HL-60 (cell line): Measurements from ENCODE around the gene TMPRSS9.

Experiments
- DNase-seq, 2 experiments: peaks; one replicate each; pipeline ENCODE4 v3.0.0-alpha.2; 2010 to 2020; ENCODE audit warnings: low read depth in 1 of 2, low spot score in 1 of 2
- H3K27ac ChIP-seq: fragments of 250-450 bp; sonication (Bioruptor Pico); replicated peaks from 2 replicates; pipeline ENCODE4 v1.5.1; 2020; ENCODE audit warnings: mild to moderate bottlenecking, moderate library complexity
- H3K27me3 ChIP-seq: fragments of 250-450 bp; sonication (Bioruptor Pico); 2 replicates; pipeline ENCODE4 v1.5.1; 2021; ENCODE audit warnings: mild to moderate bottlenecking, moderate library complexity; ENCODE audit not compliant: insufficient read depth, poor library complexity, severe bottlenecking
- H3K4me3 ChIP-seq: replicated peaks from 2 replicates; pipeline ENCODE4 v1.5.1; 2011; ENCODE audit warnings: mild to moderate bottlenecking, control low read depth, low read length; ENCODE audit not compliant: insufficient read depth
- GABPA ChIP-seq: IDR thresholded peaks from 2 replicates; pipeline ENCODE4 v1.6.1; 2012; ENCODE audit warnings: low read depth
- POLR2AphosphoS5 ChIP-seq: IDR thresholded peaks from 2 replicates; pipeline ENCODE4 v1.6.1; 2012; ENCODE audit warnings: low read depth
- SPI1 ChIP-seq: IDR thresholded peaks from 2 replicates; pipeline ENCODE4 v1.6.1; 2012; ENCODE audit warnings: low read depth, mild to moderate bottlenecking, borderline replicate concordance
- TF ChIP-seq, protein P1 (sequence below): IDR thresholded peaks from 2 replicates; pipeline ENCODE4 v1.6.1; 2012; ENCODE audit warnings: low read depth; ENCODE audit not compliant: insufficient replicate concordance
- TF ChIP-seq, protein P2 (sequence below): IDR thresholded peaks from one replicate; pipeline ENCODE4 v1.5.1; 2011; ENCODE audit warnings: low read length, control low read depth, inconsistent platforms; ENCODE audit not compliant: insufficient read depth

TMPRSS9 gene

DNA sequence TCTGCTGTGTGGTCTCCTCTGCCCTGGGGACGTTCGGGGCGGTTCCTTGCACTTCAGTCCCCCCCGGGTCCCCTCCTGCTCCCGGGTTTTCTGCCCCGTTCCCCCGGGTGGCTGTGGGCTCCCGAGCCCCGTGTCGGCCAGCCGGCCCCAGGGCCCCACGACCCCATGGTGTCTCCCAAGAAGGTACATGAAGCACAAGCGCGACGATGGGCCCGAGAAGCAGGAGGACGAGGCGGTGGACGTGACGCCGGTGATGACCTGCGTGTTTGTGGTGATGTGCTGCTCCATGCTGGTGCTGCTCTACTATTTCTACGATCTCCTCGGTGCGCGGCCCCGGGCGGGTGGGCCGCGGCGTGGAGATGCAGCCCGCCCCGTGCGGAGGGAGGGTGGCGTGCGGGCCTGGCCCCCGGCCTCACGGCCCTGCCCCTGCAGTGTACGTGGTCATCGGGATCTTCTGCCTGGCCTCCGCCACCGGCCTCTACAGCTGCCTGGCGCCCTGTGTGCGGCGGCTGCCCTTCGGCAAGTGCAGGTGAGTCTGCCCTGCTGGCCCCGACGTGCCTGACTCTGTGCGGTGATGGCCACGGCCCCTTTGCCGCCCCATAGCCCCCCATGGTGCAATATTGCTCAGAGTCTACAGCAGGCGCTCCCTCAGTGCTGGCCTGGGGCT, 20.3 kb upstream of the TMPRSS9 start:
- TF ChIP-seq POLR2AphosphoS5 = no peak
- TF ChIP-seq, protein P1, sequence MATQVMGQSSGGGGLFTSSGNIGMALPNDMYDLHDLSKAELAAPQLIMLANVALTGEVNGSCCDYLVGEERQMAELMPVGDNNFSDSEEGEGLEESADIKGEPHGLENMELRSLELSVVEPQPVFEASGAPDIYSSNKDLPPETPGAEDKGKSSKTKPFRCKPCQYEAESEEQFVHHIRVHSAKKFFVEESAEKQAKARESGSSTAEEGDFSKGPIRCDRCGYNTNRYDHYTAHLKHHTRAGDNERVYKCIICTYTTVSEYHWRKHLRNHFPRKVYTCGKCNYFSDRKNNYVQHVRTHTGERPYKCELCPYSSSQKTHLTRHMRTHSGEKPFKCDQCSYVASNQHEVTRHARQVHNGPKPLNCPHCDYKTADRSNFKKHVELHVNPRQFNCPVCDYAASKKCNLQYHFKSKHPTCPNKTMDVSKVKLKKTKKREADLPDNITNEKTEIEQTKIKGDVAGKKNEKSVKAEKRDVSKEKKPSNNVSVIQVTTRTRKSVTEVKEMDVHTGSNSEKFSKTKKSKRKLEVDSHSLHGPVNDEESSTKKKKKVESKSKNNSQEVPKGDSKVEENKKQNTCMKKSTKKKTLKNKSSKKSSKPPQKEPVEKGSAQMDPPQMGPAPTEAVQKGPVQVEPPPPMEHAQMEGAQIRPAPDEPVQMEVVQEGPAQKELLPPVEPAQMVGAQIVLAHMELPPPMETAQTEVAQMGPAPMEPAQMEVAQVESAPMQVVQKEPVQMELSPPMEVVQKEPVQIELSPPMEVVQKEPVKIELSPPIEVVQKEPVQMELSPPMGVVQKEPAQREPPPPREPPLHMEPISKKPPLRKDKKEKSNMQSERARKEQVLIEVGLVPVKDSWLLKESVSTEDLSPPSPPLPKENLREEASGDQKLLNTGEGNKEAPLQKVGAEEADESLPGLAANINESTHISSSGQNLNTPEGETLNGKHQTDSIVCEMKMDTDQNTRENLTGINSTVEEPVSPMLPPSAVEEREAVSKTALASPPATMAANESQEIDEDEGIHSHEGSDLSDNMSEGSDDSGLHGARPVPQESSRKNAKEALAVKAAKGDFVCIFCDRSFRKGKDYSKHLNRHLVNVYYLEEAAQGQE = no peak
- TF ChIP-seq, protein P2, sequence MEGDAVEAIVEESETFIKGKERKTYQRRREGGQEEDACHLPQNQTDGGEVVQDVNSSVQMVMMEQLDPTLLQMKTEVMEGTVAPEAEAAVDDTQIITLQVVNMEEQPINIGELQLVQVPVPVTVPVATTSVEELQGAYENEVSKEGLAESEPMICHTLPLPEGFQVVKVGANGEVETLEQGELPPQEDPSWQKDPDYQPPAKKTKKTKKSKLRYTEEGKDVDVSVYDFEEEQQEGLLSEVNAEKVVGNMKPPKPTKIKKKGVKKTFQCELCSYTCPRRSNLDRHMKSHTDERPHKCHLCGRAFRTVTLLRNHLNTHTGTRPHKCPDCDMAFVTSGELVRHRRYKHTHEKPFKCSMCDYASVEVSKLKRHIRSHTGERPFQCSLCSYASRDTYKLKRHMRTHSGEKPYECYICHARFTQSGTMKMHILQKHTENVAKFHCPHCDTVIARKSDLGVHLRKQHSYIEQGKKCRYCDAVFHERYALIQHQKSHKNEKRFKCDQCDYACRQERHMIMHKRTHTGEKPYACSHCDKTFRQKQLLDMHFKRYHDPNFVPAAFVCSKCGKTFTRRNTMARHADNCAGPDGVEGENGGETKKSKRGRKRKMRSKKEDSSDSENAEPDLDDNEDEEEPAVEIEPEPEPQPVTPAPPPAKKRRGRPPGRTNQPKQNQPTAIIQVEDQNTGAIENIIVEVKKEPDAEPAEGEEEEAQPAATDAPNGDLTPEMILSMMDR = no peak
- no peak for TF ChIP-seq SPI1
- Histone ChIP-seq H3K27me3 (no peaks in the 10 kb centered on the region), H3K27ac (no peak overlapping the region), H3K4me3 (no peak overlapping the region)
- no peak for DNase-seq

DNA sequence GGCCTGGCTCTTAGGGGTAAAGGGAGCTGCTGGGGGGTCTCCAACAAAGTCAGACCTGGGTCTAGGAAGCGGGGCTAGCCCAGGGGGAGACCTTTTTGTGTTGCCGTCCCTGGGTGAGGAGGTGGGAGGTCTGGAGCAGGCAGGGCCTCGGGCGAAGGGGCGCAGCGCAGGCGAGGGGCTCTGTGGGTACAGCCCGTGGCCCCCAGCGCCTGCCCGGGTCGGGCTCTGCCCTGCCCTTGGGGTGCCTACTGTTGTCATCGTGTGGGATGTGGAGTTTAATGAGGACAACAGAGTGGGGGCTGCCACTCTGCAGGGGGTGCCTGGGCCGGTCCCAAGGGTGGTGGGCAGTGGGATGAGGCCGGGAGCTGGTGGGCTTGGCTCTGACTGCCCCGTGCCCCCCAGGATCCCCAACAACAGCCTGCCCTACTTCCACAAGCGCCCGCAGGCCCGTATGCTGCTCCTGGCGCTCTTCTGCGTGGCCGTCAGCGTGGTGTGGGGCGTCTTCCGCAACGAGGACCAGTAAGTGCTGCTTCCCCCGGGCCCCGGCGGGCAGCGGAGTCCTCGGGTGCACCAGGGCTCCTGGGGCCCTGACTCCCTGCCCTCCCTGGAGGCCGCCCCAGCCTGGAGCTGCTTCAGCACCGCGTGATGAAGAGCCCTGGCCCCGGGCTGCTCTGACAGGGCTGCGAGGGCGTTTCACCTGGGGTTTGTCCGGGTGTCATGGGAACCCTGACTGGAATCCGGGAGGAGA, 19.4 kb upstream of the TMPRSS9 start:
- H3K4me3 ChIP-seq = no peak overlapping the region
- H3K27me3 ChIP-seq = no peaks in the 10 kb centered on the region
- no peak overlapping the region for H3K27ac ChIP-seq
- no peak for TF ChIP-seq POLR2AphosphoS5
- TF ChIP-seq, protein P2 = no peak
- TF ChIP-seq GABPA = no peak
- TF ChIP-seq, protein P1 = no peak
- TF ChIP-seq SPI1 = no peak
- no peak for DNase-seq

DNA sequence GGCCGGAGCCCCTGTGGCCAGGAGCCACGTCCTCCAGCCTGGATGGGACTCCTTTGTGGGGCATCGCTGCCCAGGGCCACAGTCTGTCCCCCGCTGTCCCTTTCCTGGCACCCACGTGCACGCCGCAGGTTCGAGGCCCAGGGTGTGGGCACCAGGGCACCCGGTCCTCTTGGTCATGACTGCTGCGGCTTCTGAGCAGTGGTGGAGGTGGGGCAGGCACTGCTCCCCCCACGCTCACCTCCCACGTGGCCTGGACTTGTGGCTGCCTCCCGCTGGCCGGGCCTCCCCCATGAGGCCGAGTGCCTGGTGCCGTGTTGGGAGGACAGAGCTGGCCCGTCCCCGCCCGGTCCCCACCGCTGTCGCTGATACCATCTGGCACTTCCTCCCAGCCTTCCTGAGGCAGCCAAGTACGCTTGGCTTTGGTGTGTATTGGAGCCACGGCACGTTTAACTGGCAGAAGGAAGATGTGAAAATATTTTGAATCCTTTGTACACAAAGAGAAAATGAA, 18.8 kb upstream of the TMPRSS9 start:
- no peak for TF ChIP-seq SPI1
- no peak for TF ChIP-seq POLR2AphosphoS5
- TF ChIP-seq, protein P1 = no peak
- TF ChIP-seq GABPA = no peak
- TF ChIP-seq, protein P2 = no peak
- H3K27ac ChIP-seq = no peak overlapping the region
- no peak overlapping the region for H3K4me3 ChIP-seq
- H3K27me3 ChIP-seq = no peaks in the 10 kb centered on the region
- DNase-seq = no peak
